Activated naive CD4-positive, alpha-beta T cell treated with anti-CD3 and anti-CD28 coated beads for 36 hours (primary cell): ENCODE results near the gene GZF1. TPM values are rescaled to one million over a fixed set of nuclear protein-coding genes. Genes with fewer than 3 reads are reported as not detected.
A peak's percentile ranks its signal among the peaks of the same experiment; 100 is the strongest.

Experiments
- CTCF ChIA-PET: fragments of 350-600 bp; sonication (Branson Sonifier 250); formaldehyde crosslinking; loops from one replicate; lab custom pipeline; 2021; ENCODE audit warnings: antibody characterized with exemption; lab: Charles Lee
- DNase-seq: peaks from one replicate; pipeline ENCODE4 v3.0.0-alpha.2; 2020
- H3K27ac Mint-ChIP-seq: one replicate; pipeline ENCODE4 v1.8.0; 2021; ENCODE audit warnings: mild to moderate bottlenecking, mixed read lengths
- H3K27me3 Mint-ChIP-seq: one replicate; pipeline ENCODE4 v1.8.0; 2021; ENCODE audit warnings: low read depth, mixed read lengths
- H3K36me3 Mint-ChIP-seq: one replicate; pipeline ENCODE4 v1.8.0; 2021; ENCODE audit warnings: low read depth, mixed read lengths
- H3K4me1 Mint-ChIP-seq: one replicate; pipeline ENCODE4 v1.8.0; 2021; ENCODE audit warnings: low read depth, mixed read lengths
- H3K4me3 Mint-ChIP-seq: one replicate; pipeline ENCODE4 v1.8.0; 2021; ENCODE audit warnings: mild to moderate bottlenecking, moderate library complexity, mixed read lengths
- H3K9me3 Mint-ChIP-seq: one replicate; pipeline ENCODE4 v1.8.0; 2021; ENCODE audit warnings: mixed read lengths
- intact Hi-C: fragments of 100-400 bp; cut with micrococcal nuclease; formaldehyde crosslinking; loops from one replicate; pipeline ENCODE4 v1.15.1; 2023
- total RNA-seq, 2 experiments: library from RNA; stranded (reverse); gene quantifications; one replicate each; pipeline ENCODE4 v1.2.3, GENCODE V29; 2021

The GZF1 gene
- total RNA-seq, 2 experiments from 2014 or later: 2.9 to 3.3 TPM

DNA sequence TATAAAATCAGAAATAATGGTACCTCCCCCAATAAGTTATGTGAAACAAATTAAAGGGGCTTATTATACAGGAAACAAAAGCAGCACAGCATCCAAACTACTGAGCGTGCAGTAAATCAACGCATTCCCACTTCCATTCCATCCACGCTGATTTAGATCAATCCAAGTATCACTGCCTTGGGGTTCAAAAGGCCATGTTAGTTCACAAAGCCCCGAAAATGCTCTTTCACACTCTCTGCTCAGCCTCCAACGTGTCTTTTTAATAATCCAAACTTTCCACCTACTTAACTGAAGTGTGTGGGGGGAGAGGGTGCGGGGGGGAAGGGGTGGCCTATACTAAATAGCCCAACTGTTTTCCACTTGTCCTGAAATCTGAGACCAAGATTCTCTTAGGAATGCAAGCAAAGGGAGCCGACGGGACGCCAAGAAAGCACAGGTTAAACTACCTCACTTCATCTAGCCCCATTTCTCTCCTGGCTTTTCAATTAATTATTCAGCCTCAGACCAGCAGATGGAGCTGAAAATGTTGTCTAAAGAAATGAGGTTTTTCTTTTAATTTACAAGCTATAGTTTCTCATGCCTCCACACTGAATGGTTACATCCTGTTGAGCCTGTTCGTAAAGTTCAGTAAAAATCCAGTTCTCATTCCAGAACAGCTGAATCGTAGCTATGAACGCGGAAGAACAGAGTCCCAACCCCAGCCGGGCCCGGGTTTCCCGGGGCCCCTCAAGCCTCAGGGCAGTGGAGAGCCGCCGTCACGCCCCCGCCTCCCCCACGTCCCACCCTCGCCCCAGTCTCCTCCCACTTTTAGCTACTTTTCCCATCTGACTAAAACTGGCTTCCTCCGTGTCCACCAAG lies 12.4 kb upstream of the GZF1 start:
- intact Hi-C loops: loop anchor here (1.0 to 10.0 kb wide), 8 partner anchors 9 to 1805 kb away; partner anchors contain the start of genes GZF1 and NAPB
- Mint-ChIP-seq H3K36me3 (peaks cover 7% of the 10 kb centered on the region), H3K27ac (peak overlapping the region; percentile 100), H3K27me3 (no peaks in the 10 kb centered on the region), H3K4me3 (peak overlapping the region; percentile 77), H3K9me3 (no peaks in the 10 kb centered on the region), H3K4me1 (peaks cover 32% of the 10 kb centered on the region)
- CTCF ChIA-PET: interaction anchor here (1.1 to 2.0 kb wide), 7 partner anchors 9 to 91 kb away, joined by 3 to 17 read pairs (median 6); partner anchors contain the start of gene NAPB
- DNase-seq: peak; percentile 76

DNA sequence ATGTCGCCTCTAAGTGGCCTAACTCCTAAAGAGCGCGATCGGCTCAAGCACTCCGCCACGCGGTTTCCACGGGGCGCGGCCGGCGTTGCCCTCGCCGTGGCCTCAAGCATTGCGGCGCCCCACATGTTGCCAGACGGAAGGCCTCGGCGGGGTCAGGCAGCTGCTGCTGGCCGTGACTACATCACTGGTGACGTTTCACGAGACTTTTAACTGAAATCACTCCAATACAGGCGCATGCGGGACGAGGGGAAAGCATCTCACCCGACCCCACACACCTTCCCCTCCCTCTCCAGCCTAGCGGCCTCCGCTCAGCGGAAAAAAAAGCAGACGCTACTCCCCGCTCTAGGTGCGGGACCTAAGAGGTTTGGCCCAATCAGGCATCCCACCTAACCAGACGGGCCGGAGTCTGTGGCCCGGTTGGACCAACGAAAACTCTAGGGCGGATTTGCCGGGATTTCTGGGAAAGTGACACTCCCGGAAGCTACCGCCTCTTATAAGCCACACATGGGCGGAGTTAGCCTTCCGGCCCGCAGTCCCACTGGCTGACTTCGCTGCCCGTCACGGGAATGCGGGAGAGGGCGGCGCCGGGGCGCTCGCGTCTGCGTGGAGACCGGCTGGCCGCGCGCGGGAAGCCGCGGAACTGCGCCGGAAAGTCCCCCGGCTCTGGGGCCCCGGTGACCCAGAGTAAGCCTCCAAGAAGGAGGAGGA lies 11.6 kb upstream of the GZF1 start, which contains the start of gene NXT1:
TSS of gene NXT1 (plus strand) at position 596 of the 708 bp plus-strand sequence. CDS start 3,251 bp downstream, outside the sequence.
- intact Hi-C loops: loop anchor here (1.0 to 10.0 kb wide), 8 partner anchors 8 to 1806 kb away; partner anchors contain the start of genes GZF1 and NAPB
- no peaks in the 10 kb centered on the region for H3K27me3 Mint-ChIP-seq
- peaks cover 36% of the 10 kb centered on the region for H3K4me1 Mint-ChIP-seq
- H3K27ac Mint-ChIP-seq: peak within 1 kb of the TSS; percentile 100
- peaks cover 8% of the 10 kb centered on the region for H3K36me3 Mint-ChIP-seq
- H3K9me3 Mint-ChIP-seq: no peaks in the 10 kb centered on the region
- peak; percentile 96 for DNase-seq
- H3K4me3 Mint-ChIP-seq: peak within 1 kb of the TSS; percentile 77
- CTCF ChIA-PET: interaction anchor here (1.1 to 2.0 kb wide), 7 partner anchors 8 to 90 kb away, joined by 3 to 17 read pairs (median 6); partner anchors contain the start of gene NAPB

DNA sequence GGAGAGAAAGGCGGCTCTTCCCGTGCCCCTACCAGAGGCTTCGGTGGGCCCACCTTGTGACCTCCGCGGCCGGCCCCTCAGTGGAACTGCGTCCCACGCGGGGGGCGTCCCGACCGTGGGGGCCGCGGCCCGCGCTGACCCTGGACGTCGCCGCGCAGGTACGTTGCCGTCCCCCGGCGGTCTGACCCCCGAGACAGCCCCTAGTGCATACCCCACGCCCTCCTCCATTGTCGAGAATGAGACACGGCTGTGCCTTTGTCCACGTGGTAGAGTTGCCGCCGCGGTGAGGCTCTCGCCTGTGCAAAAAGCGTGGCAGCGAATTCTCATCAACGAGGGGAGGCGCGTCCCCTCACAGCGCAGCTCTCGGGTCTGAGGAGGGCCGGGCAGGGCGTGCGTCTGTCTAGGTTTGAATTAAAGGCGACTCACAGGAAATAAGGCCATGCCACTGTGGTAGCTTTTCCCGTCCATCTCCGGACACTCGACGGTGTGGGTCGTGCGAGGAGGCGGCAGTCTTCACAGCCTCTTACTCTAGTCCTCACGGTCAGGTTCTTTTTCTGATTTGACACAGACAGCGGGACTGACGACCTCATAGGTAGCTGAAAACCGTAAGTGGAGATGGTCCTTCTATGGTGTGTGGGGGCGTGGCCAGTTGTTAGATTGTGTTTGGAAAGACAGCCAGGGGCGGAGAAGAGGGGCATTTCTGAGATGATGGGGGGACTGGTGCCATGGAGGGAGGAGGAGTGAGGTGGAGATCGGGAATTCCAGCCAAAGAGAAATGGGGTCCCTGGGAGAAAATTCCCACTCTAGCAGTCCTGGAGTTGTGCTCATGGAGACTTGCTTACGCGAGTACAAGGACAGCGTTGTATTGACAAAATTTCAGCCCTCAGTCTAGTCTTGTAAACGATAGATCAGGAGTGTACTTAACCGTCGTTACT lies 10.8 kb upstream of the GZF1 start:
- Mint-ChIP-seq H3K9me3 (no peaks in the 10 kb centered on the region), H3K27me3 (no peaks in the 10 kb centered on the region), H3K27ac (peak overlapping the region; percentile 100), H3K4me3 (peak overlapping the region; percentile 77), H3K36me3 (peaks cover 8% of the 10 kb centered on the region), H3K4me1 (peaks cover 36% of the 10 kb centered on the region)
- DNase-seq: peak; percentile 72
- CTCF ChIA-PET: interaction anchor here (0.7 to 2.0 kb wide), 3 partner anchors 10 to 69 kb away, joined by 3 to 8 read pairs (median 6); no protein-coding TSS in a partner anchor
- intact Hi-C loops: loop anchor here (1.0 to 10.0 kb wide), 8 partner anchors 7 to 1806 kb away; partner anchors contain the start of genes GZF1 and NAPB

DNA sequence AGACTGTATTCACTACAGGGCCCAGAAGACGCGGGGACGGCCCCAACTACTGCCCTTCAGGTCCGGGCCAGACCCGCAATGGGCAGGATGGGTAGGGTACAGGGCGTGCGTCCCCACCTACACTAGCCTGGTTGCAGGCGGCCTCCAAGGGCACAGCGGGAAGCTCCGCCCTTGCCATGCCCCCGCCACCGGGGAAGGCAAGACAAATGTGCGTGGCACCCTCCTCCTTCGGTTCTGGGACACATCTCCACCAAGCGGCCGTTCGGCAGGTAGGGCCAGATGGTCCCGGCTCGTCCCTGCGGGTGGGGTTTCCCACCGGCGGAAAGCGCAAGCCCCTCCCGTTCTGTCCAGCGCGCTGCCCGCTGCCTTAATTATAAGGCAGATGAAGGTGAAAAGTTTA lies 5.8 kb upstream of the GZF1 start:
- intact Hi-C loops: loop anchor here (5.0 to 10.0 kb wide), 2 partner anchors 1591 to 1811 kb away; partner anchors contain the start of gene CST7
- Mint-ChIP-seq H3K36me3 (peaks cover 7% of the 10 kb centered on the region), H3K9me3 (no peaks in the 10 kb centered on the region), H3K4me3 (no peak overlapping the region), H3K4me1 (peaks cover 38% of the 10 kb centered on the region), H3K27ac (no peak overlapping the region), H3K27me3 (no peaks in the 10 kb centered on the region)
- DNase-seq: no peak
- CTCF ChIA-PET: no interaction called here

DNA sequence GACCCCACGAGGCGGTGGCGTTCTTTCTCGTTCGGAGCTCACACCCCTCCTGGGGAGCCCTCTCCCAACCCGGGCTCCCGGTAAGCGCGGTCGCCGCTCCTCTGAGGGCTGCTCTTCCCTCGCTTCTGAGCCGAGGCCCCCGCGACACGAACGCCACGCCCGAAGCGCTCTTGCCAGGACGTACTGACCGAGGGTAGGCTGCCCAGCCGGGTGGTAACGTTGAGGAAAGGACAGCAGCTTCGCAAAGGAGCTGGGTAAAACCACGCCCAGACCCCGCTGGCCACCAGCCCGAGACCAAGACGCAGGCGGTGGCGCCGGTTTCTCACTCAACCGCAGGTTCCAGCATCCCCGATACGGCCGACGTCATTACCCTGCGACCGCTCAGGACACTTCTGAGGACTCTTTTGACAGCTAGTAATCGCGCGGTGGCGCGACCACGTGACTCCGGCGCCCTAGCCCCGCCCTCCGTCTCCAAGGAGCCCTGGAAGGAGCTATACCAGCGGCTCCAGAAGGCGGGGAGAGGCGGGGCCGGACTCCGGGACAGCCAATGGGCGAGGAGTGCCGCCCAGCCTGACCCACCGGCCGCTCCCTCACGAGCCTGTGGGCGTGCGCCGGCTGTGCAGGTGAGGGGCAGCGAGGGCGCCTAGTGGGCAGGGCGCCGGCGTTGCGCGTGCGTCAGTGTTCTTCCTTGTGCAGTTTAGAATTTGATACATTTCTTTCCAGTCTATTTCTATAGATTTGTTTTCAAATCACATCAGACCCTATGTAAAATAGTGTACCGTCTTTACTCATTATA lies 4.0 kb upstream of the GZF1 start:
- Mint-ChIP-seq H3K4me1 (peaks cover 29% of the 10 kb centered on the region), H3K9me3 (no peaks in the 10 kb centered on the region), H3K4me3 (peak overlapping the region; percentile 87), H3K36me3 (peaks cover 4% of the 10 kb centered on the region), H3K27me3 (no peaks in the 10 kb centered on the region), H3K27ac (peak overlapping the region; percentile 90)
- CTCF ChIA-PET: interaction anchor here (1.9 kb wide), 1 partner anchor 8 kb away, joined by 11 read pairs; no protein-coding TSS in a partner anchor
- intact Hi-C loops: loop anchor here (1.0 to 10.0 kb wide), 5 partner anchors 8 to 1813 kb away; partner anchors contain the start of genes CST7, NAPB and NXT1
- peak; percentile 100 for DNase-seq

DNA sequence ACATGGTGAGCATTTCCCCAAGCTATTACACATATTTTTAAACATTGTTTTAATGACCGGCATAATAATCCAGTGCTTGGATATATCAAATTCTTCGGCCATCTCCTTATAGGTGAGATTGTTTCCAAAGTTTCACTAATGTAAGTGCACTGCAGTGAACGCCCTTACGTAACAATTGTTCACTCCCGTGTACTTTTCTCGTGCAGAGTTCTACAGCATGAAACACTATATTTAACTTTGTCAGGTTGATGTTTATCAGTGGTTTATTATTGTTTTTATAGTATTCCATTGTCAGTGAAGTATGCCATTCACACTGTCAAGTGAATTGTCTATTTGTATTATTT lies 3.4 kb upstream of the GZF1 start:
- Mint-ChIP-seq H3K36me3 (peaks cover 7% of the 10 kb centered on the region), H3K27ac (peak overlapping the region; percentile 82), H3K4me1 (peaks cover 33% of the 10 kb centered on the region), H3K4me3 (peak overlapping the region; percentile 70), H3K9me3 (no peaks in the 10 kb centered on the region), H3K27me3 (no peaks in the 10 kb centered on the region)
- no peak for DNase-seq
- CTCF ChIA-PET: interaction anchor here (1.9 kb wide), 1 partner anchor 9 kb away, joined by 11 read pairs; no protein-coding TSS in a partner anchor
- intact Hi-C loops: loop anchor here (1.0 to 10.0 kb wide), 5 partner anchors 8 to 1814 kb away; partner anchors contain the start of genes CST7, NAPB and NXT1

DNA sequence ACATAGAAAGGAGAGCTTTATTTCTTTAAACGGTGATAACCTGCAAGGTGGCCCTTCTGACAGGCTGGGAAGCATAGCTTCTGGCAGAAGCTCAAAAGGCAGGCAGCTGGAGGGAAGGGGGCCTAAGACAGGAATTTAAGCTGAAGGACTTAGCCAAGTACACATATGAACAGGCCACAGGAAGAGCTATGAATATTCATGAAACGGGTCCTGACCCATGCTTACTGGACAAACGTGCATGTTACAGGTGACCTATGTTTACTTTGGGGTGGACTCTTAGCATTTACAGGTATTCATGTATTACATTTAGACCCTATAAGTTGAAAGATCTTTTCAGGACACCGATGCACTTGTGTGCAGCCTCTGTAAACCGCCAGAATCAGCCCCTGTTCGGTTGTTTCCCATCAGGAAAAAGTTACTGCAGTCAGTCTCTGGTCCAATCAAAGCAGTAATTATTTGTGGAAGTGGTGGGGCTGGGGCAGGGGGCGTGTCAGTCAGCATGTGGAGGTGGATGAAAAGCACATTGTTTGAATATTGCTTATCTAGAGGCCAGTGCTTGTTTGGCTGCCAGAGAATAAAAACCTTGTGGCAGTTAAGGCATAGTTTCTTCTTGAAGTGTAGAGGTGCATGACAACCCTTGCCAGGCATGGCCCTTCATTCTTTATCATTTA lies 2.9 kb upstream of the GZF1 start:
- no peak overlapping the region for H3K4me3 Mint-ChIP-seq
- DNase-seq: no peak
- H3K27ac Mint-ChIP-seq: no peak overlapping the region
- intact Hi-C loops: loop anchor here (1.0 to 10.0 kb wide), 5 partner anchors 9 to 1814 kb away; partner anchors contain the start of genes CST7, NAPB and NXT1
- H3K4me1 Mint-ChIP-seq: peaks cover 32% of the 10 kb centered on the region
- CTCF ChIA-PET: interaction anchor here (1.9 kb wide), 1 partner anchor 9 kb away, joined by 11 read pairs; no protein-coding TSS in a partner anchor
- H3K27me3 Mint-ChIP-seq: no peaks in the 10 kb centered on the region
- H3K9me3 Mint-ChIP-seq: no peaks in the 10 kb centered on the region
- peaks cover 7% of the 10 kb centered on the region for H3K36me3 Mint-ChIP-seq

DNA sequence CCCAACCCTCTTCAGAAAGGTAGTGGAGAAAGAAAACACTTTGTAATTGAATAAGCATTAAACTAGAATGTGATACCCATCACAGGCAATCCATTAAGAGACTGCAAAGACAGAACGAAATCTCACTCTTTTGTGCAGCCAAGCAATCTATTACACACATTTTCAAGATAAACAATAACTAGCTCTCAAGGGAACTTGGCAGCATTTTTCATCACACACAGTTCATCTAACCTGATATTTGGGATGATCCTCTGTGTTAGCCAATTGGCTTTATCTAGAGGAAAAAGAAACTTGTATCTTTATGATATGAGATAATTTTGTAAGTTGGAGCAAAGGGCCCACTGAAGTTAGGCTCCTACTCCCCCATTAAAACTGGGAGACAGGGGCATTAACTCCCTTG lies 1.5 kb upstream of the GZF1 start:
- H3K4me3 Mint-ChIP-seq: peak overlapping the region; percentile 86
- H3K36me3 Mint-ChIP-seq: peaks cover 15% of the 10 kb centered on the region
- intact Hi-C loops: loop anchor here (5.0 to 10.0 kb wide), 3 partner anchors 667 to 1874 kb away; partner anchors contain the start of gene ACSS1
- no peaks in the 10 kb centered on the region for H3K27me3 Mint-ChIP-seq
- H3K4me1 Mint-ChIP-seq: peaks cover 37% of the 10 kb centered on the region
- H3K9me3 Mint-ChIP-seq: no peaks in the 10 kb centered on the region
- CTCF ChIA-PET: interaction anchor here (2.6 kb wide), 1 partner anchor 10 kb away, joined by 8 read pairs; the partner anchor contains the start of gene NXT1
- peak overlapping the region; percentile 89 for H3K27ac Mint-ChIP-seq
- DNase-seq: no peak

DNA sequence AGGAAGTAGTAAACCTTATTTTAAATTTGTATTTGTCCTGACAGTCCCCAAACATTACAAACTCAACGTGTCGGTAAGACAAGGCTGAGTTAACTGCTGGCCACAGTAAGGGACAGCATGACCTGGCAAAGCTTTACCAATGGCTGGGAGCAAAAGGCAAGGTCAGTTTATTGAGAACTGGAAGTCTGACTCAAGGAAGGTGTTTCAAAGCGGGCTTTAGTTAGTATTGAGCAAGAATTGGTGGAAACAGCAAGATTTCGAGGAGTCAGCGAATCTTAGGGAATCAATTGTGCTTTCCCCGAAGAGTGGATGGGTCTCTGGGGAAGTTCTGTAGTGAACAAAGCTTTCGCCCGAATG lies 885 bp upstream of the GZF1 start:
- Mint-ChIP-seq H3K27me3 (no peaks in the 10 kb centered on the region), H3K27ac (peak overlapping the region; percentile 89), H3K9me3 (no peaks in the 10 kb centered on the region), H3K4me3 (peak overlapping the region; percentile 86), H3K36me3 (peaks cover 17% of the 10 kb centered on the region), H3K4me1 (peaks cover 40% of the 10 kb centered on the region)
- CTCF ChIA-PET: interaction anchor here (1.0 to 2.6 kb wide), 2 partner anchors 11 to 81 kb away, joined by 3 to 8 read pairs; partner anchors contain the start of gene NXT1
- DNase-seq: no peak
- intact Hi-C loops: loop anchor here (5.0 to 10.0 kb wide), 3 partner anchors 666 to 1874 kb away; partner anchors contain the start of gene ACSS1
